Measurements from ENCODE around the gene CACNA1F. TPM values are rescaled to one million over a fixed set of nuclear protein-coding genes. Genes with fewer than 3 reads are reported as not detected.

Gene CACNA1F
- total RNA-seq, 4 donors from 2014 or later, result 0.32 to 2.8 (median 0.96) TPM; not detected in 1

- 52% methylated on average over 43 of the region's 46 CpGs; no CpG with 5 or more reads in 1 of the 2 donors for WGBS, 2 donors (ENCODE audit: low coverage in 1 of 2)
- Histone ChIP-seq H3K27me3 (no peaks in the 10 kb centered on the region), H3K4me3 (peak overlapping the region; percentile 14 to 64 (median 50)), H3K36me3 (peaks cover 0 to 4% (median 0%) of the 10 kb centered on the region in 4 donors), H3K27ac (peak overlapping the region; percentile 77 to 89 (median 86)), H3K9me3 (no peaks in the 10 kb centered on the region), H3K4me1 (peaks cover 0 to 18% (median 6%) of the 10 kb centered on the region in 4 donors)
- intact Hi-C loops (cut with DNase I; ENCODE audit: low total_unique reads), result no loop called here
- peak; percentile 80 for TF ChIP-seq POLR2A (IDR thresholded peaks at IDR 0.05)
- TF ChIP-seq POLR2AphosphoS5 (IDR thresholded peaks at IDR 0.05), result peak; percentile 75 to 83 (median 78)
- TF ChIP-seq, protein P1, sequence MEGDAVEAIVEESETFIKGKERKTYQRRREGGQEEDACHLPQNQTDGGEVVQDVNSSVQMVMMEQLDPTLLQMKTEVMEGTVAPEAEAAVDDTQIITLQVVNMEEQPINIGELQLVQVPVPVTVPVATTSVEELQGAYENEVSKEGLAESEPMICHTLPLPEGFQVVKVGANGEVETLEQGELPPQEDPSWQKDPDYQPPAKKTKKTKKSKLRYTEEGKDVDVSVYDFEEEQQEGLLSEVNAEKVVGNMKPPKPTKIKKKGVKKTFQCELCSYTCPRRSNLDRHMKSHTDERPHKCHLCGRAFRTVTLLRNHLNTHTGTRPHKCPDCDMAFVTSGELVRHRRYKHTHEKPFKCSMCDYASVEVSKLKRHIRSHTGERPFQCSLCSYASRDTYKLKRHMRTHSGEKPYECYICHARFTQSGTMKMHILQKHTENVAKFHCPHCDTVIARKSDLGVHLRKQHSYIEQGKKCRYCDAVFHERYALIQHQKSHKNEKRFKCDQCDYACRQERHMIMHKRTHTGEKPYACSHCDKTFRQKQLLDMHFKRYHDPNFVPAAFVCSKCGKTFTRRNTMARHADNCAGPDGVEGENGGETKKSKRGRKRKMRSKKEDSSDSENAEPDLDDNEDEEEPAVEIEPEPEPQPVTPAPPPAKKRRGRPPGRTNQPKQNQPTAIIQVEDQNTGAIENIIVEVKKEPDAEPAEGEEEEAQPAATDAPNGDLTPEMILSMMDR (IDR thresholded peaks at IDR 0.05), result no peak
- in situ Hi-C loops (cut with MboI; ENCODE audit: low pct_ligation_motif_present in 1 of 4, low pct_unique_long_range_greater_than_20kb in 1 of 4, low sequenced_read_pairs in 3 of 4), result no loop called here
- peak; percentile 95 for DNase-seq
These were observed 48.6 kb downstream of the CACNA1F start for GRCh38 chrX:49184294-49185281.

DNA sequence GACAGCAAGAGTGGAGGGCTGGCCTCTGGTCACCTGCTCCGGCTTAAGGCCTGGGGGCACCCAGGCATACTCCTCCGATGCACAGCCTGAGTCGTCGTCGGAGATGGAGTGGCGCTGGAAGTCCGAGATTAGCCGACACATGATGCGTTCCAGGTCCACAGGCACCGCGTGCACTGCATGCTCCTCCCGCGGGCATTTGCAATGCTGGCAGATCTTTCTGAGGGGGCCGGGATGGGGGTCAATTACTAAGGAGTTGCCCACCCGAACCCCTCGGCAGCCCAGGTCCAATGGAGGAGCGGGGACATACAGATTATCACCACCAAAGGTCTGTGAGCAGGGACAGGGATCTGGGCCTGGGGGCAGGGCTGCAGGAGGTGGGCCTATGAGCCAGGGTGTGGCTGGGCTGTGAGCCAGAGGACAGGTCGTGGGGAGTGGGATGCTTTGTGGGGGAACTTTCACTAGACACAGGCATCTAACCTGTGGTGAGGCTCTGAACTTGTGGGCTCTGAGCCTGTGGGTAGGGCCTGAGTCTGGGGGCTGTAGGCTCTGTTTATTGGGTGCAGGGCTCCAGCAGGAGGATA, 49.3 kb downstream of the CACNA1F start:
- intact Hi-C loops (cut with DNase I; ENCODE audit: low total_unique reads), result no loop called here
- WGBS, 2 donors (ENCODE audit: low coverage in 1 of 2), result 91% methylated on average over 13 of the region's 18 CpGs; no CpG with 5 or more reads in 1 of the 2 donors

DNA sequence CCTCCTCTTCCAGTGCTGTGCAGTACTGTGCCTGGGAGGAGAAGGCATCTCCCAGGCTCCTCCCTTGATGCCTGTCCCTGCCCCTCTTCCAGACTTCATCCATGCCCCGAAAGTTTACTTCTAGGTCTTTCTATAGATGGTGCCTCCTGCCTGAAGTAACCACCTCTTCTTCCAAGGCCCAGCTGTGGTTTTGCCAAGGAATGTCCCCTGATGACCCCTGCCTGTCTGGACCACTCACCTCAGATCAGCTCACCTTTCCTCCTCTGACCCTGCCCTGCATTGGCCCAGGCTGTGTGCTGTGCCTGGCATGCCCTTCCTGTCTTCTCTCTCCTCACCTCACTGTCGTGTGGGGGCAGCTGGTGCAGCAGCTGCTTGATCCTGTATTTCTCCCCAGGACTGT, 53.8 kb downstream of the CACNA1F start:
- intact Hi-C loops (cut with DNase I; ENCODE audit: low total_unique reads), result no loop called here
- 78% methylated on average over 2 of the region's 2 CpGs; no CpG with 5 or more reads in 1 of the 2 donors for WGBS, 2 donors (ENCODE audit: low coverage in 1 of 2)
- H3K4me1 ChIP-seq, result peaks cover 0 to 20% (median 10%) of the 10 kb centered on the region in 4 donors
- in situ Hi-C loops (cut with MboI; ENCODE audit: low pct_ligation_motif_present in 1 of 4, low pct_unique_long_range_greater_than_20kb in 1 of 4, low sequenced_read_pairs in 3 of 4), result no loop called here
- H3K9me3 ChIP-seq, result no peaks in the 10 kb centered on the region
- H3K36me3 ChIP-seq, result peaks cover 0 to 4% (median 0%) of the 10 kb centered on the region in 4 donors
- no peak overlapping the region for H3K4me3 ChIP-seq
- no peak for DNase-seq
- no peaks in the 10 kb centered on the region for H3K27me3 ChIP-seq
- H3K27ac ChIP-seq, result no peak overlapping the region
- no peak for TF ChIP-seq POLR2AphosphoS5 (IDR thresholded peaks at IDR 0.05)
- TF ChIP-seq, protein P1 (IDR thresholded peaks at IDR 0.05), result no peak
- no peak for TF ChIP-seq EP300 (IDR thresholded peaks at IDR 0.05; ENCODE audit: low read depth)
- no peak for TF ChIP-seq POLR2A (IDR thresholded peaks at IDR 0.05)

More for the DNA sequence above, 49.3 kb downstream of the CACNA1F start:
- TF ChIP-seq POLR2AphosphoS5 (IDR thresholded peaks at IDR 0.05), result no peak
- no peak for TF ChIP-seq POLR2A (IDR thresholded peaks at IDR 0.05)
- TF ChIP-seq, protein P1 (IDR thresholded peaks at IDR 0.05), result no peak
- no peak for DNase-seq
- Histone ChIP-seq H3K4me1 (peaks cover 0 to 15% (median 6%) of the 10 kb centered on the region in 4 donors), H3K27me3 (no peaks in the 10 kb centered on the region), H3K9me3 (no peaks in the 10 kb centered on the region), H3K27ac (peak overlapping the region; percentile 77 to 89 (median 86)), H3K36me3 (peaks cover 0 to 4% (median 0%) of the 10 kb centered on the region in 4 donors), H3K4me3 (peak overlapping the region in 1 of 4 donors; percentile 64)
- in situ Hi-C loops (cut with MboI; ENCODE audit: low pct_ligation_motif_present in 1 of 4, low pct_unique_long_range_greater_than_20kb in 1 of 4, low sequenced_read_pairs in 3 of 4), result no loop called here

- DNase-seq, result no peak
- in situ Hi-C loops (cut with MboI; ENCODE audit: low pct_ligation_motif_present in 1 of 4, low pct_unique_long_range_greater_than_20kb in 1 of 4, low sequenced_read_pairs in 3 of 4), result no loop called here
- Histone ChIP-seq H3K36me3 (peaks cover 0 to 4% (median 0%) of the 10 kb centered on the region in 4 donors), H3K27me3 (no peaks in the 10 kb centered on the region), H3K4me1 (peaks cover 0 to 15% (median 7%) of the 10 kb centered on the region in 4 donors), H3K27ac (no peak overlapping the region), H3K9me3 (no peaks in the 10 kb centered on the region), H3K4me3 (no peak overlapping the region)
- TF ChIP-seq, protein P1 (IDR thresholded peaks at IDR 0.05), result no peak
- intact Hi-C loops (cut with DNase I; ENCODE audit: low total_unique reads), result no loop called here
- WGBS, 2 donors (ENCODE audit: low coverage in 1 of 2), result 89% methylated on average over 3 of the region's 3 CpGs; no CpG with 5 or more reads in 1 of the 2 donors
These were observed 54.6 kb downstream of the CACNA1F start for GRCh38 chrX:49178537-49178936.
